Mesenchymal stem cell (in vitro differentiated cells and primary cell): ENCODE measurements around the gene ALG14.
A peak's percentile ranks its signal among the peaks of the same experiment; 100 is the strongest.

Source experiments
- DNase-seq: peaks from one replicate; pipeline ENCODE4 v3.0.0-alpha.2; 2013
- H2AFZ ChIP-seq: one replicate; pipeline ENCODE4 v1.6.1; 2013; ENCODE audit warnings: low read depth, mild to moderate bottlenecking, control low read depth, inconsistent platforms, low read length, moderate library complexity
- H2AK5ac ChIP-seq: 2 replicates; pipeline ENCODE4 v1.6.1; 2013; ENCODE audit warnings: low read length, moderate library complexity, mild to moderate bottlenecking, inconsistent platforms; ENCODE audit not compliant: severe bottlenecking
- H2BK120ac ChIP-seq: one replicate; pipeline ENCODE4 v1.6.1; 2013; ENCODE audit warnings: low read depth, mild to moderate bottlenecking, inconsistent platforms, low read length, moderate library complexity
- H2BK12ac ChIP-seq, 2 experiments: one replicate each; pipeline ENCODE4 v1.6.1; 2013; ENCODE audit warnings: inconsistent platforms in 2 of 2, low read length in 2 of 2, mild to moderate bottlenecking in 2 of 2, moderate library complexity in 2 of 2, control low read depth in 1 of 2
- H2BK15ac ChIP-seq: one replicate; pipeline ENCODE4 v1.6.1; 2013; ENCODE audit warnings: mild to moderate bottlenecking, low read depth, inconsistent platforms; ENCODE audit not compliant: poor library complexity, severe bottlenecking
- H2BK5ac ChIP-seq: 2 replicates; pipeline ENCODE4 v1.6.1; 2013; ENCODE audit warnings: low read depth, mild to moderate bottlenecking, low read length, control low read depth, inconsistent platforms; ENCODE audit not compliant: poor library complexity, severe bottlenecking
- H3K14ac ChIP-seq, 2 experiments: one replicate each; pipeline ENCODE4 v1.6.1; 2013; ENCODE audit warnings: inconsistent platforms in 2 of 2, low read length in 2 of 2, control low read depth in 1 of 2, mild to moderate bottlenecking in 1 of 2, moderate library complexity in 1 of 2
- H3K18ac ChIP-seq, 2 experiments: one replicate each; pipeline ENCODE4 v1.6.1; 2013; ENCODE audit warnings: inconsistent platforms in 2 of 2, low read length in 2 of 2, control low read depth in 1 of 2, low read depth in 1 of 2, mild to moderate bottlenecking in 1 of 2
- H3K23ac ChIP-seq, 2 experiments: one replicate each; pipeline ENCODE4 v1.6.1; 2013; ENCODE audit warnings: inconsistent platforms in 2 of 2, low read length in 2 of 2, mild to moderate bottlenecking in 2 of 2, moderate library complexity in 2 of 2, control low read depth in 1 of 2
- H3K27ac ChIP-seq: 2 replicates; pipeline ENCODE4 v1.5.1; 2013; ENCODE audit warnings: mild to moderate bottlenecking, moderate library complexity, low read length, control low read depth, inconsistent platforms; ENCODE audit not compliant: poor library complexity, severe bottlenecking
- H3K27me3 ChIP-seq, 2 experiments: 2 replicates each; pipeline versions ENCODE4 v1.6.1 to v1.7.0; 2013; ENCODE audit warnings: low read length in 2 of 2, mild to moderate bottlenecking in 2 of 2, moderate library complexity in 2 of 2, control low read depth in 1 of 2, inconsistent platforms in 1 of 2; ENCODE audit not compliant: control insufficient read depth in 1 of 2, insufficient read depth in 1 of 2
- H3K36me3 ChIP-seq, 2 experiments: 2 replicates each; pipeline versions ENCODE4 v1.6.1 to v1.7.0; 2013; ENCODE audit warnings: low read length in 2 of 2, control low read depth in 1 of 2, inconsistent platforms in 1 of 2, low read depth in 1 of 2, mild to moderate bottlenecking in 1 of 2; ENCODE audit not compliant: insufficient read depth in 2 of 2, control insufficient read depth in 1 of 2
- H3K4ac ChIP-seq, 2 experiments: one replicate each; pipeline ENCODE4 v1.6.1; 2013; ENCODE audit warnings: inconsistent platforms in 2 of 2, low read length in 2 of 2, mild to moderate bottlenecking in 2 of 2, moderate library complexity in 2 of 2, control low read depth in 1 of 2, low read depth in 1 of 2
- H3K4me1 ChIP-seq: 2 replicates; pipeline ENCODE4 v1.6.1; 2013; ENCODE audit warnings: low read depth, low read length, control low read depth; ENCODE audit not compliant: control insufficient read depth, insufficient read depth
- H3K4me2 ChIP-seq: 2 replicates; pipeline ENCODE4 v1.6.1; 2013; ENCODE audit warnings: low read length, mild to moderate bottlenecking, inconsistent platforms; ENCODE audit not compliant: poor library complexity, severe bottlenecking
- H3K4me3 ChIP-seq, 2 experiments: 2 replicates each; pipeline versions ENCODE4 v1.5.1 to v1.7.0; 2013; ENCODE audit warnings: low read length in 2 of 2, mild to moderate bottlenecking in 2 of 2, control low read depth in 1 of 2, low read depth in 1 of 2; ENCODE audit not compliant: insufficient read depth in 1 of 2
- H3K79me1 ChIP-seq: replicated peaks from 2 replicates; pipeline ENCODE4 v1.6.1; 2013; ENCODE audit warnings: mild to moderate bottlenecking, control low read depth, low read length, inconsistent platforms; ENCODE audit not compliant: poor library complexity, severe bottlenecking
- H3K9ac ChIP-seq: 2 replicates; pipeline ENCODE4 v1.7.0; 2013; ENCODE audit warnings: mild to moderate bottlenecking, low read length, moderate library complexity
- H3K9me3 ChIP-seq: 2 replicates; pipeline ENCODE4 v1.7.0; 2013; ENCODE audit warnings: mild to moderate bottlenecking, low read length; ENCODE audit not compliant: control insufficient read depth
- H4K8ac ChIP-seq: one replicate; pipeline ENCODE4 v1.6.1; 2013; ENCODE audit warnings: inconsistent platforms, mild to moderate bottlenecking, low read length, moderate library complexity
- H4K91ac ChIP-seq: one replicate; pipeline ENCODE4 v1.6.1; 2013; ENCODE audit warnings: mild to moderate bottlenecking, low read length, inconsistent platforms
- WGBS: methylation state at CpG from one replicate; pipeline ENCODE4 v1.1.7; 2013; ENCODE audit warnings: mixed read lengths; 5-methylcytosine and 5-hydroxymethylcytosine counted together

Gene ALG14

DNA sequence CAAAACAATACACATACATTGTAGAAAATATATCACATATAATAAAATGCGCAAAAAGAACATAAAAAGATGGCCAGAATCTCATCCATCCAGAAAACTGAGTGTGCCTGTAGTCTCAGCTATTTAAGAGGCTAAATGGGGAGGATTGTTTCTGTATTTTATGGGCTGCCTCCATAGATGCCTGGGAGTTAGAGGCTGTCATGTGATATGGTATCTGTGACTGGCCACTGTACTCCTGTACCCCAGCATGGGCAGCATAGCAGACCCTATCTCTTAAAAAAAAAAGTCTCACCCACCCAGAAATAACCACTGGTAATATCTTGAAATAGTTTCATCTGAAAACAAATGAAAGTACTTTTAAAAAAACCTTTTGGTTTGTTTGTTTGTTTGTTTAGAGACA lies 40.9 kb upstream of the ALG14 start:
- no peak overlapping the region for H3K9ac ChIP-seq
- no peak overlapping the region for H3K27ac ChIP-seq
- H2BK15ac ChIP-seq, result no peak overlapping the region
- H2BK12ac ChIP-seq, result no peak overlapping the region
- H3K4me1 ChIP-seq, result peaks cover 3% of the 10 kb centered on the region
- H2BK5ac ChIP-seq, result no peak overlapping the region
- DNase-seq, result no peak
- H3K9me3 ChIP-seq, result no peaks in the 10 kb centered on the region
- H2AFZ ChIP-seq, result no peak overlapping the region
- no peak overlapping the region for H3K4ac ChIP-seq
- no peak overlapping the region for H3K4me3 ChIP-seq
- H3K4me2 ChIP-seq, result no peak overlapping the region
- H4K8ac ChIP-seq, result no peak overlapping the region
- no peak overlapping the region for H2AK5ac ChIP-seq
- H3K14ac ChIP-seq, result no peak overlapping the region
- H4K91ac ChIP-seq, result no peak overlapping the region
- no peak overlapping the region for H3K23ac ChIP-seq
- WGBS, result no CpG with 5 or more reads among the region's 1 CpG
- H3K36me3 ChIP-seq, result no peaks in the 10 kb centered on the region
- H3K79me1 ChIP-seq, result peaks cover 2% of the 10 kb centered on the region
- no peak overlapping the region for H2BK120ac ChIP-seq
- H3K27me3 ChIP-seq, result peaks cover 0 to 23% of the 10 kb centered on the region in 2 experiments
- H3K18ac ChIP-seq, result no peak overlapping the region

DNA sequence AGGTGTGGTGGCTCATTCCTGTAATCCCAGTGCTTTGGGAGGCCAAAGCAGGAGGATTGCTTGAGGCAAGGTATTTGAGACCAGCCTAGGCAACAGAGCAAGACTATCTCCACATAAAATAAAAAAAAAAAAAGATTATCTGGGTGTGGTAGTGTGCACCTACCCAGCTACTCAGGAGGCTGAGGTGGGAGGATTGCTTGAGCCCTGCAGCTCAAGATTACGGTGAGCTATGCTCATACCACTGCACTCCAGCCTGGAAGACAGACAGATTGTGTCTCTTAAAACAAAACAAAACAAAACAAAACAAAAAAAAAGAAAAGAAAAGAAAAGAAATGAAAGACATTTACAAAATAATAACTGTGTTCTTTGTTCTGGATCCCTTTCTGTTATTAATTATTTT lies 38.3 kb upstream of the ALG14 start:
- Histone ChIP-seq H3K18ac (no peak overlapping the region), H4K91ac (no peak overlapping the region), H3K9me3 (no peaks in the 10 kb centered on the region), H3K14ac (no peak overlapping the region), H2AFZ (no peak overlapping the region), H3K23ac (no peak overlapping the region), H2BK15ac (no peak overlapping the region), H3K4ac (no peak overlapping the region), H3K4me1 (no peaks in the 10 kb centered on the region), H3K4me2 (no peak overlapping the region), H2BK12ac (no peak overlapping the region), H2AK5ac (no peak overlapping the region), H3K4me3 (no peak overlapping the region), H3K27ac (no peak overlapping the region), H2BK5ac (no peak overlapping the region), H3K9ac (no peak overlapping the region), H3K27me3 (peaks cover 0 to 7% of the 10 kb centered on the region in 2 experiments), H3K79me1 (no peaks in the 10 kb centered on the region), H2BK120ac (no peak overlapping the region), H4K8ac (no peak overlapping the region), H3K36me3 (no peaks in the 10 kb centered on the region)
- DNase-seq, result no peak
- WGBS, result no CpG with 5 or more reads among the region's 1 CpG

DNA sequence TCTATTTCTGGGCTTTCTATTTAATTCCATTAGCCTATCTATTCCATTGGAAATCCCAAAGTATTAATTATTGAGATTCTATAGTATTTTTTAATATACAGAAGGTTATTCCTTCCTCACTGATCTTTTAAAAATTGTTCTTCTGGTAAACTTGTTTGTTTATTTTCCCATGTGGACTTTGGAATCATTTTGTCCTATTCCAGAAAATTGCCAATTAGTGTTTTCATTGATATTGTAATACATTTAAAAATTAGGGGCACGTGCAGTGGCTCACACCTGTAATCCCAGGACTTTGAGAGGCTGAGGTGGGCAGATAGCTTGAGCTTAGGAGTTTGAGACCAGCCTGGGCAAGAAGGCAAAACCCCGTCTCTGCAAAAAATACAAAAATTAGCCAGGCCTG lies 36.0 kb upstream of the ALG14 start:
- H4K91ac ChIP-seq, result no peak overlapping the region
- H2AFZ ChIP-seq, result no peak overlapping the region
- no peak overlapping the region for H3K27ac ChIP-seq
- no peak overlapping the region for H2BK12ac ChIP-seq
- H2AK5ac ChIP-seq, result no peak overlapping the region
- H3K9me3 ChIP-seq, result no peaks in the 10 kb centered on the region
- no peak overlapping the region for H3K9ac ChIP-seq
- H3K27me3 ChIP-seq, result peaks cover 0 to 7% of the 10 kb centered on the region in 2 experiments
- H3K79me1 ChIP-seq, result no peaks in the 10 kb centered on the region
- no peak overlapping the region for H2BK120ac ChIP-seq
- H3K4ac ChIP-seq, result no peak overlapping the region
- no peak overlapping the region for H3K4me2 ChIP-seq
- peak overlapping the region; percentile 15 for H4K8ac ChIP-seq
- no peak overlapping the region for H3K23ac ChIP-seq
- no peak overlapping the region for H2BK15ac ChIP-seq
- DNase-seq, result no peak
- no peaks in the 10 kb centered on the region for H3K36me3 ChIP-seq
- 95% methylated on average over 2 of the region's 2 CpGs for WGBS
- H3K18ac ChIP-seq, result no peak overlapping the region
- no peak overlapping the region for H3K14ac ChIP-seq
- no peak overlapping the region for H2BK5ac ChIP-seq
- no peaks in the 10 kb centered on the region for H3K4me1 ChIP-seq
- no peak overlapping the region for H3K4me3 ChIP-seq

DNA sequence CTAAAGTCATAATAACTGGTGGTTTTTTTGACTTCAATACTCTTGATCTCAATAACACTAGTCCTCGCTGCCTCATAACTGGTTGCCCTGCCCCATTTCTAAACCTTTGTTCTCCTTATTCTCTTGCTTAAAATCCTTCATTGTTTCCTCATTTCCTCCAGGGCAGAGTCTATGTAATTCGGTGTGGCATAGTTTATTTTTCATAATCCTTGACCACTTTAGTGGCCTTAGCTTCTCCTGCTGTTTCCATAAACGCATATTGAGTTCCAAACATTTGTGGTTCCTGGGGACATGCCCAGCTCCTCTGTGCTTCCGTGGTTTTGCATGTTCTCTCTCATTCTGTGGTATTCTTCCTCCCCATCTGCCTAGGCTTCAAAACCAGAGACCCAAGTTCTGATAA lies 25.4 kb upstream of the ALG14 start:
- H3K79me1 ChIP-seq, result no peaks in the 10 kb centered on the region
- H3K14ac ChIP-seq, result no peak overlapping the region
- H3K9ac ChIP-seq, result no peak overlapping the region
- no peaks in the 10 kb centered on the region for H3K36me3 ChIP-seq
- no peak overlapping the region for H3K27ac ChIP-seq
- H4K8ac ChIP-seq, result no peak overlapping the region
- no peaks in the 10 kb centered on the region for H3K4me1 ChIP-seq
- H4K91ac ChIP-seq, result no peak overlapping the region
- no peak overlapping the region for H2AFZ ChIP-seq
- H3K27me3 ChIP-seq, result peaks cover 0 to 9% of the 10 kb centered on the region in 2 experiments
- H3K4me3 ChIP-seq, result no peak overlapping the region
- H2BK120ac ChIP-seq, result no peak overlapping the region
- H3K23ac ChIP-seq, result no peak overlapping the region
- WGBS, result 58% methylated on average over 4 of the region's 4 CpGs
- H3K9me3 ChIP-seq, result no peaks in the 10 kb centered on the region
- H3K4me2 ChIP-seq, result no peak overlapping the region
- no peak overlapping the region for H2BK12ac ChIP-seq
- no peak overlapping the region for H3K4ac ChIP-seq
- peak; percentile 45 for DNase-seq
- H2BK15ac ChIP-seq, result no peak overlapping the region
- H2BK5ac ChIP-seq, result no peak overlapping the region
- no peak overlapping the region for H3K18ac ChIP-seq
- H2AK5ac ChIP-seq, result no peak overlapping the region
